HG03521 (cell line): ENCODE data around the gene MPI.
"Not testable (repeated sequence)": the region's sequence is repeated elsewhere in the genome, so short reads cannot be mapped to it uniquely, and the experiment has no call there.

Source experiments
- ATAC-seq: cut with Tn5 transposase; IDR thresholded peaks from one replicate; pipeline ENCODE4 v1.9.1; 2021; ENCODE audit warnings: mild to moderate bottlenecking, moderate library complexity; ENCODE audit not compliant: unreplicated experiment

MPI gene

DNA sequence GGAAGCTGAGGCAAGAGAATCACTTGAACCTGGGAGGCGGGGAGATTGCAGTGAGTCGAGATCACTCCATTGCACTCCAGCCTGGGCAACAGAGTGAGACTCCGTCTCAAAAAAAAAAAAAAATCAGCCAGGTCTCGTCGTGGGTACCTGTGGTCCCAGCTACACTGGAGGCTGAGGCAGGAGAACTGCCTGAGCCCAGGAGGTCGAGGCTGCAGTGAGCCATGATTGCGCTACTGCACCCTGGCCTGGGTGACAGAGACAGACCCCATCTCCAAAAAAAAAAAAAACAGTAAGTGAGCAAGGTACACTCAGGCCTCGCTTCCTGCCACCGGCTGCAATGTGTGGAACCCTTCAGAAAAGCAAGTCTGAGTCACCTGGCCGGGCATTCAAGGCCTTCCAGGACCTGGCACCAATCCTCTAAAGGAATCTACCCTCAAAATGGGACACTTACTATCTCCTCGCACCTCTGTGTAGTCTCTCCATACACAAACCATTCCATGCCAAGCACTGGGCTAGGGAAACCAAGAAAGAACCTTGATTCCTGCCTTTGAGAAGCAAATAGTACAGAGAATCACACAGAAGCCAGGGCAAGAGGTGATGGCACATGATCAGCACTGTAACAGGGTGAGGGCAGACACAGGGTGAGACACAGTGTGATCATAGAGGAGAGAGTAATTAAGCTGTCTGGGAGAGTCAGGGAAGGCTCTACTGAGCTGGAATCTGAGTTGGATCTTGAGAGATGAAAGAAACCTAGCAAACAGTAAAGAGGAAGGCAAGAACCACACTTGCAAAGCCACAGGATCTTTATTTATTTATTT lies 26.4 kb upstream of the MPI start:
- ATAC-seq = no peak

DNA sequence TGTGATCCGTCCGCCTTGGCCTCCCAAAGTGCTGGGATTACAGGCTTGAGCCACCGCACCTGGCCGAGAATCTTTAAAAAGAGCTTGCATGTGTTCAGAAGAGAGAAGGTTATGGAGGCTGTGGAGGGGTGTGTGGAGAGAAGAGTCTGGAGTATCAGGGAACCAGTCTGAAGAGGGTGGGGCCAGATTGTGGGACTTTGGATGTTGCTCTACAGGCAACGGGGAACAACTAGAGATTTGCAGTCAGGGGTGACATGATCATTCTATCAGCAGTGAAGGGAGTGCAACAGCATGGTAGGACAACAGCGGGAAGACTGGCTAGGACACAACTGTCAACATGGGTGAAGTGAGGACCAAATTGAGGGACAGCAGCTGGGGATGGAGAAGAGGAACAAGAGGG lies 25.5 kb upstream of the MPI start:
- no peak for ATAC-seq

DNA sequence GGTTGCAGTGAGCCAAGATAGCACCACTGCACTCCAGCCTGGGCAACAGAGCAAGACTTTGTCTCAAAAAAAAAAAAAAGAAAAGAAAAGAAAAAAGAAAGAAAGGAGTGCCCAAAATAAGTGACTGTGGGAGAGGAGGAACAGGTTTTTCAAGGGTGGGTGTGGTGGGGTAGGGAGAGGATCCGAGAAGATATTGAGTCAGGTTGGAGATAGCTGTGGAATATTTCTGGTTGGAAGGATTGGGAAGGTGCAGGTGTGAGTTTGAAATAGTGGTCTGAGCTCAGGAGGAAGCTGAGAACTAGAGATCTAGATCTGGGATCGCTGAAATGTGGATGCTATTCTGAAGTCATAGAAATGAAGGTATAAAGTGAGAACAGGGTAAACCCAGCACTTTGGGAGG lies 24.5 kb upstream of the MPI start:
- no peak for ATAC-seq

DNA sequence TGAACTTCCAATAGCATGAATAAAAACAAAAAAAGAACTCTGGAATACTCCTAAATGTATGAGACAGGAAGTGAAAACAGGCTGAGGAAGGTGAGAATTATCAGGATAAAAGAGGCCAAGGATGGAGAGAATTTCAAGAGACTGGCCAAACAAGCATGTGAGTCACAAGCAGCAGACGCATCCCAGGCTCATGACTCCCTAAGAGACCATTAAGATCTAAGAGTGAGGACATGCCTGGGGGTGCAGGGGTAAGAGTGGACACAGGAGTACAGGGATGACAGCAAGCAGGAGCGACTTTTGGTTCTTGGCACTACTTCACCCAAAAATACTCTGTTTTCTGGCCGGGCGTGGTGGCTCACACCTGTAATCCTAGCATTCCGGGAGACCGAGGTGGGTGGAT lies 23.8 kb upstream of the MPI start:
- ATAC-seq = no peak

DNA sequence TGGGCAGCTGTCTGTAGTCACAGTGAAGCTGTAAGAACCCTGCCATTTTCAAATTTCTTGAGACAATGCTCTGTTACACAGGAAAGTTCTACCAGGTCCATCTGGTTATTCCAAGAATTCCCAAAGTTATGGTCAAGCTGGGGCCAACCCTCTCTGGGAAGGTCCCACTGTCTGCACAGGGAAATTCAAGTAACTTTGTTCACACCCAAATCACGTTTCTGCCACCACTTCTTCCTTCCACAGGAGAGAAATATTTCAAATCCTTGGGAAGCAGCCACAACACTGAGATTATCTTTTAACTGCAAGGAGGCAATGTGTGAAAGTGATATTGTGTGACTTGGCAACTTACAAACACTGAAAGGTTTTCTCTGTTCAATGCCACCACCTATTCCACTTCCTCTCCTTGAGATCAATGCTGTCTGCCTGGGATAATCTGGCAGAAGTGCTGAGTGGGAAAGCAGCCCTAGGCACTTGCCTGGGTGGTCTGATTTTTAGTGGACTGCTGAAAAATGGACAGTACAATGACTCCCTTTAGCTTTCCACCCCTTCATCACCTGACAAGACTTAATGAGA lies 22.3 kb upstream of the MPI start:
- no peak for ATAC-seq

DNA sequence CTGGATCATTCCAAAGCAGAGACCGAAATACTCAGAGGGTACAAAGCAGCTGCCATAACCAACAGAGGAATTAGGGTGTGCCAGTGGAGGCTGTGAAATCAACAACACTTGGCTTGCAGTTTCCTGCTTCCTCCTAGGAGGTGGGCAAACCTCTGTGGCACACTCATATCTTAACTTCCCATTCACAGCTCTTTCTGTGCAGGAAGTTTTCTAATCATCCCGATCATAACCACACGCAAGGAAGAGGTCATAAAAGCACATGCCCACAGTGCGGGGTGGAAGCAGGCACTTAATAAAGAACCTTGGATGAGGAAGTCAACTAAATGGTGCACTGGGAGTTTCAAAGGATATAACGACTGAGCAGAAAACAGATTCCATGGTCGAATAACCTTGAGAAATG lies 21.8 kb upstream of the MPI start:
- ATAC-seq = no peak

DNA sequence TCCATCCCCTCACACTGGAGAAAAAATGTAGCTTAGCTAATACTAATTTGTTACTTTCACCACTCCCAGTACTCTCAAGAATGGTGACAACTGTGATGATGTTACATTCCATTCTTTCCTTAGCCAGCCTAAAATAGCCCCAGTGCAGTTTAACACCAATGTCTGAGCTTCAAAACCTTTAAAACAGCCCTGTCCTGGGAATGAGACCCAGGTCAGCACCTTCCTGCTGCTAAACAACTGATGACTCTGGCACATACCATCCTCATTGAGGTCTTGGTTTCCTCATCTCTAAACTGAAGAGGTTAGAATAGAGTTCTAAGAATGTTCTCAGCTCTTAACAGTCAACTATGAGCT lies 20.5 kb upstream of the MPI start:
- no peak for ATAC-seq

DNA sequence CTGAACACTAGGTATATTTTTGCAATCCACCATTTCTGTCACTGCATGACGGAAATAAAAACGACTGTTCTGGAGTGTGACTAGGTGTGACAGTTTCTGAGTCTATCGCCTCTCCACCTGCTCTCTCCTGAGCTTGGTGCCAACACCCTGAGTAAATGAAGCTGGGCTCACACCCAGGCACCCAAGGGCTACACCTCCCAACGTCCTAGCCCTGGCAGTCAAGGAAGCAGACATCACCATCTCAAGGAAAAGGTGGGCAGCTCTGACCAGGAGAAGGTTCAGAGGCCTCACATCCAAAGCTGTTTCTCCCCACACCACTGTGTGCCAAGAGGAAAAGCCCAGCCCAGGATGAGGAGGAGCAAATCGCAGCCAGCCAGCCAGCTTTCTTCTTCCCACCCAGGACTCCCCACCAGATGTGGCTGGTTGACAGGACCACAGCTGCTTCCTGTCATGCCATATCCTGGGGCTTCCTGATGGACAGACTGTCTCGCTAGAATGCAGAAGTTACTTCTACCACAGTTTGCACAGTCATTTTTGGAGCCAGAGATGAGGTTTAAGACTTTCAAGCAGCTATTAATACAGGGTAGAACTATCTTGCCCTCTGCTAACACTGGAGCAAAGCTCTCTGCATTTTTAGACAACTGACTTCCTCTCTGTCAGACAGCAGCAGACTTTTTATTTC lies 20.0 kb upstream of the MPI start:
- ATAC-seq = peak; percentile 41

DNA sequence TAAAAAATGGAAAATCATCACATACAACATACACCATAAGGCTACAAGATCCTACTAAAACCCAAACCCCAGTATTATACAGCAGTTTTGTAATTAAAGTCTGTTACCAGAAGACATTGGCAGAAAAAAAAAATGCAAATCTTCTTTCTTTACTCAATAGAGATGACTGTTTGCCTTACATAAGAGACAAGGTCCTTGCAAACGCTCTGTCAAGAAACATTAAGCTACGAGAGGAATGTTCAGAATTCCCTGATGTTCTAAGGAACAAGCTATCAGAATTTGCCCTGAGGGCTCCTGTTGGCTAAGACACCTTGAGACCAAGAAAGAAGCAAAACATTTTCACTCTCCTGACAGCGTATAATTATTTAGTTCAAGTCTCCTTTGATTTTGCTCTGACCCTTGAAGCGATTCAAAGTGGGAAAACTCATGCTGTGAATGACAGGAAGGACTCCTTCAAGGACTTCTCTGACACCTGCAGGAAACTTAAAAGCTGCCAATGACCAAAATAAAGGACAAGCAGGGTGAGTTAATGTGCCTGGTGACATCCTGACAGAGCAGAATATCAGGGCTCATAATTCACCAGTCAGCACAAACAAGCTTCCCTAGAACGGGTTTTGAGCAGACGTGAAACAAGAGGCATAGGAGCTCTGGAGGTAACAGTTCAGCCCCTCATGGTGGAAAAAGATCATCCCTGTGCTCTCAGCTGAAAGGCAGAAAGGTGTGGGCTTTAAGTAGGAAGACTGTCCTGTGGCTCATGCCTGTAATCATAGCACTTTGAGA lies 19.2 kb upstream of the MPI start:
- ATAC-seq = no peak

DNA sequence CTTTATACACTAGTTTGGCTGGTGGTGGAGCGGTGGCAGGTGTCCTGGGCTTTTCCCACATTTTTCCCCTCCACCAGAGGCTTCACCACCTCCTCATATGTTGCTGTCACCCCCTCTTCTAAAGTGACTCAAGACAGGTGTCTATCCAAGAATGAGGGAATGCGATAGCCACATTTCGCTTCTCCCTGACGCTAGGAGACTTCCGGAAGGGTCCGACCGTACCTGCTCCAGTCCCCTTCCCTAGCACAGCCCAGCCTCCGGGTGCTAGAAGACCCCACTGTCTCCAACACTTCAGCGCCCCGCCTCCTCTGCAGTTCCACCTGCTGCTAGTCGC lies 17.2 kb upstream of the MPI start:
- ATAC-seq = no peak

DNA sequence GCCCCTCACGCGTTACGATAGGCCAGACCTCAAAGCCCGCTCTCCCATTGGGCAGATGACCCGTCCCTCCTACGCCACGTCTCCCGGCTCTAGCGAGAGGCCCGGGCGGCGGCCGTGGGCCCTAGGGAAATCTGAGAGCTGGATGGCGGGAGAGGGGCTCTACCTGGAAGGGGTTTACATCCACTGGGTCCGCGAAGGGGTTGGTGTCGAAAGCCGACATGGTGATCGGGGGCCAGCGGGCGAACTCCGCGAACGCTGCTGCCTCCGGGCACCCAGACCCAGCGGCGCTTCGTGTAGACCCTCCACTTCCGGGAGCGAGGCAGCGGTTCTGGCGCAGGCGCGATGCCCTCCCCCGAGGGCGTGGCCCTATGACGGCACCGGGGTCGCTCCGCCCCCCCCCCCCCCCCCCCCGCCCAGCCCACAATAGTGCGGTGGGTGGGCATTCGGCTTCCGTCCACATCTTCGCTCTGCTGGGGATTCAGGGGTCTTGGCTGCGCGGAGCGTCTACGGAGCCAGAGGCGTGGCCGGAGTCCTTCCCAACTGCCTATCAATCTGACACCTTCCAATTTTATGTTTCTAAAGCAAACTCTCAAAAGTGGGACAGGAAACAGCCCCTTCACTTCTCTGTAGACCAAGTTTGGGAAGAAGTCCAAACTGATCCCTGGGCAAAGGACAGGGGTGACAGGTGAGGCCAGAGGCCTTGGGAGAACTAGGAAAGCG lies 16.6 kb upstream of the MPI start, which contains the start of gene SCAMP2:
Gene SCAMP2, minus strand, starts transcription at position 330 of the 720 bp plus-strand sequence. Its CDS starts 110 bp downstream, at position 220.
- ATAC-seq = peak; percentile 78

DNA sequence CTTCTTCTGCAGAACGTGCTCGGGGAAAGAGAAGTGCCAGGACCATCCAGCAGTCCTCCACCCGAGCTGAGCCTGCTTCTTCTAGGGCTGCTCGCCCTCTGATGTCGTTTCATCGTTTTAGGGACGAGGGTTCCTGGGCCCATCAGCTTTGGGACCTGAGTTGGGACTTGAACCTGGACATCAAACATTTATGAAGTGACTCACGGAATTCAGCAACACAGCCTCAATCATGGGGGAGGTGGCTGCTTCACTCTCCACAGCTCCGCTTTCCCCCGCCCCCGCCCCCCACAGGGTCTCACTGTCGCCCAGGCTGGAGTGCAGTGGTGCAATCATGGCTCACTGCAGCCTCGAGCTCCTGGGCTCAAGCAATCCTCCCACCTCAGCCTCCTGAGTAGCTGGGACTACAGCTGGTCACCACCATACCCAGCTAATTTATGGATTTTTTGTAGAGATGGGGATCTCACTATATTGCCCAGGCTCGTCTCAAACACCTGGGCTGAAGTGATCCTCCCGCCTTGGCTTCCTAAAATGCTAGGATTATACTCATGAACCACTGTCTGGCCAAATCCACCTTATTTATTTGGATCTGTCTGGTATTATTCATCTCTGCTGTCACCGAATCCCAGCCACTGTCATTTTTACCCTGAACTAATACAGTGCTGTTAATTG lies 16.0 kb upstream of the MPI start:
- no peak for ATAC-seq

DNA sequence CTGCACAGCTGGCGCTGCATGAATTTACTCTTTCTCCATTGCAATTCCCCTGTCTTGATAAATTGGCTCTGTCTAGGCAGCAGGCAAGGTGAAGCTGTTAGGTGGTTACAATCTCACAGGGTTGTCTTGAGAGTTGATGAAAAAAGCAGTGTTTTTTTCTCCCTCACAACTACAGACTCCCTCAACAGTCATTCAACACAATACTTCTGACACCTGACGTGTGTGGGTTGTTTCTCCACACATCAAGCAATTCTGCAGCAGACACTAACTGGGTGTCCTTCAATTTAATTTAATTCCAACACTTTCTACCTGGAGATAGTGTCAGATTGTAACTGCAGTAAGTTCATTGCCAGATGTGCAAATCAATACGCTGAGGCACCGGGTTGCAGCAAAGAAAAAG lies 11.6 kb upstream of the MPI start:
- no peak for ATAC-seq

DNA sequence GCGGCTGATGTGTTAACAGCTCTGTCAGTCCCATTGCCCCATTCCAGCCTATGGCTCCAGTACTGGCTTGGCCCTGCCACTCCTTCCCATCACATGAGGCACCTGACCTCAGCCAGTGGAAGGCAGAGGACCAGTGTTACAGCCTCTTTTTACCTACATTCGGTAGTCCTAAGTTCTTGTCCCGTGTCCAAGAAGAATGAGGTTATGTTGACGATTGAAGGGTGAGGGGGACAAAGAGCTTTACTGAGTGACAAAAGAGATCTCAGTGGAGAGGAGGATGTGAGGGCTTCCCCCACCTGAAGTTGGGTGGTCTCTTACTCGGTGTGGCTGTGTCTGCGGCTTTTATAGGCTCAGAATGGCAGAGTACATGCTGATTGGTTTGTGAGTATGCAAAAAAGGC lies 7.3 kb upstream of the MPI start:
- ATAC-seq = no peak

DNA sequence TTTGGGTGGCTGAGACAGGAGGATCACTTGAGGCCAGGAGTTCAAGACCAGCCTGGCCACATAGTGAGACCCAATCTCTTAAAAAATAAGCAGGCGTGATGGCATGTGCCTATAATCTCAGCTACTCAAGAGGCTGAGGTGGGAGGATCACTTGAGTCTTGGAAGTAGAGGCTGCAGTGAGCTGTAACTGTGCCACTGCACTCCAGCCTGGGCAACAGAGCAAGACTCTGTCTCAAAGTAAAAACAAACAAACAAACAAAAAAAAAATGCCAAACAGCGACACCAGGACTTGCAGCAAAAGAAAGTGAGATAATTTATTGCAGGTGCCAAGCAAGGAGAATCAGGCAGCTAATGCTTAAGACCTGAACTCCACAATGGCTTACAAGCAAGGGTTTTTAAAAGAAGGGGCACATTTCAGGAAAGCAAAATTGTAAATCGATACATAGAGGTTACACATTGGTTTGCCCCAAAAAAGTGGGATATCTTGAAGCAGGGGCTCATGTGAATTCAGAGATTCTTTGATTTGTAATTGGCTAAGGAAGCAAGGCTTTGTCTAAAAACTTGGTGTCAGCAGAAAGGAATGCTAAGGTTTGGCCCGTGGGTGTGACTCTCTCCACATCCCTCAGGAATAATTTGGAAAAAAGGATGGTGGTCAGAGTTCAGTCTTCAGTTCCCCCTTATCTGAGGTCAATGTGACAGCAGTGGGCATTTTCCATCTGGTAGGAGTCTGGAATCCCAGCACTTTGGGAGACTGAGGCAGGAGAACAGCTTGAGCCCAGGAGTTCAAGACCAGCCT lies 5.2 kb upstream of the MPI start:
- no peak for ATAC-seq

DNA sequence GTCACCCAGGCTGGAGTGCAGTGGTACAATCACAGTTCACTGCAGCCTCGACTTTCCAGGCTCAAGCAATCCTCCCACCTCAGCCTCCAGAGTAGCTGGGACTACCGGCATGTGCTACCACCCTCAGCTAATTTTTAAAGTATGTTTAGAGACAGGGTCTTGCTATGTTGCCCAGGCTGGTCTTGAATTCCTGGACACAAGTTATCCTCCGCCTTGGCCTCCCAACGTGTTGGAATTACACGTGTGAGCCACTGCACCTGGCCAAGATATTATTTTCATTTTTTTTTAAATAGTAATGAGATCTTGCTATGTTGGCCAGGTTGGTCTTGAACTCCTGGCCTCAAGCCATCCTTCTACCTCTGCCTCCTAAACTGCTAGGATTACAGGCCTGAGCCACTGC lies 4.4 kb upstream of the MPI start:
- ATAC-seq = no peak

DNA sequence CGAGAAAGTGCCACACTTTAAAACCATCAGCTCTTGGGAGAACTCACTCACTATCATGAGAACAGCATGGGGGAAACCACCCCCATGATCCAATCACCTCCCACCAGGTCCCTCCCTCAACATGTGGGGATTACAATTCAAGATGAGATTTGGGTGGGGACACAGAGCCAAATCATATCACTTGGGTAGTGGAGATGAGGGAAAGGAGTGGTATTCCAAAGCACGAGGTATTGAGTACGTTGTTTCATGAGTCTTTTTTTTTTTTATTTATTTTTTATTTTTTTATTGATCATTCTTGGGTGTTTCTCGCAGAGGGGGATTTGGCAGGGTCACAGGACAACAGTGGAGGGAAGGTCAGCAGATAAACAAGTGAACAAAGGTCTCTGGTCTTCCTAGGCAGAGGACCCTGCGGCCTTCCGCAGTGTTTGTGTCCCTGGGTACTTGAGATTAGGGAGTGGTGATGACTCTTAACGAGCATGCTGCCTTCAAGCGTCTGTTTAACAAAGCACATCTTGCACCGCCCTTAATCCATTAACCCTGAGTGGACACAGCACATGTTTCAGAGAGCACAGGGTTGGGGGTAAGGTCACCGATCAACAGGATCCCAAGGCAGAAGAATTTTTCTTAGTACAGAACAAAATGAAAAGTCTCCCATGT lies 2.2 kb upstream of the MPI start:
- not testable (repeated sequence) for ATAC-seq

DNA sequence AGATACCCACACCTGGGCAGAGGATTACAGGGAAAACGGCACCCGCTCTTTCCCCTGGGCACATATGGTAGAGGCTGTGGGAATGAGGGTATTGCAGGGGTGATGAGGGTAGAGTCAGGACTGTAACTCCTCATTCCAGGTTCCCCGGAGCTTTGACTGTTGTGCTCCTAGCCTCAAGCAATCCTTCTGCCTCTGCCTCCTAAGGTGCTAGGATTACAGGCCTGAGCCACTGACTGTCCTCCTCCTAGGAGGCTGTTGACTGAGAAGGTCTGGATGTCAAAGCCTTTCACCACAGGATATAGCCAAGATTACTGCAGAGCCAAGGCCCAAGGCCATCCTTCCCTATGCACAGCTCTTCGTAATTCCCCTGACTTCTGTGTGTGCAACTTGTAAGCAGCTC lies 1.1 kb upstream of the MPI start:
- no peak for ATAC-seq

DNA sequence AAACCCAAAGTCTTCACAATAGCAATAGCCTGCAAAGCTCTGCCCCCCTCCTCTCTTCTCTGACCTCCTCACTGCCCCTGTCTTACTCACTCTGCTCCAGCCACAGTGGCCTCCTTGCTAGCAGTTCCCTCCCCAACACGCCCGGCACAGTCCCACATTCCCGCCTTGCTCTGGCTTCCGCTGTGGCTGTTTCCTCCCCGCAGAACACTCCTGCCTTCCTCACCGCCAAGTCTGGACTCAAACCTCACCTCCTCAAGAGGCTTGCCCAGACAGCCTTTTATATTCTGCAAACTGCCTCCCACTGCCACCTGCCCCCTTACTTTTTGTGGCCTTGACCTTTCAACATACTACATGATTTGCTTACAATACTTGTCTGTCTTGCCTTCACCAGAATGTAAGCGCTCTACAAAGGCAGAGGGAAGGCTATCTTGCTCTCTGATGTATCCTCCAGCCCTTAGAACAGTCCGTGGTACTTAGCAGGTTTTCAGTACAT lies 406 bp upstream of the MPI start:
- peak; percentile 13 for ATAC-seq
